ENCODE data around the gene UMODL1.

UMODL1 gene

DNA sequence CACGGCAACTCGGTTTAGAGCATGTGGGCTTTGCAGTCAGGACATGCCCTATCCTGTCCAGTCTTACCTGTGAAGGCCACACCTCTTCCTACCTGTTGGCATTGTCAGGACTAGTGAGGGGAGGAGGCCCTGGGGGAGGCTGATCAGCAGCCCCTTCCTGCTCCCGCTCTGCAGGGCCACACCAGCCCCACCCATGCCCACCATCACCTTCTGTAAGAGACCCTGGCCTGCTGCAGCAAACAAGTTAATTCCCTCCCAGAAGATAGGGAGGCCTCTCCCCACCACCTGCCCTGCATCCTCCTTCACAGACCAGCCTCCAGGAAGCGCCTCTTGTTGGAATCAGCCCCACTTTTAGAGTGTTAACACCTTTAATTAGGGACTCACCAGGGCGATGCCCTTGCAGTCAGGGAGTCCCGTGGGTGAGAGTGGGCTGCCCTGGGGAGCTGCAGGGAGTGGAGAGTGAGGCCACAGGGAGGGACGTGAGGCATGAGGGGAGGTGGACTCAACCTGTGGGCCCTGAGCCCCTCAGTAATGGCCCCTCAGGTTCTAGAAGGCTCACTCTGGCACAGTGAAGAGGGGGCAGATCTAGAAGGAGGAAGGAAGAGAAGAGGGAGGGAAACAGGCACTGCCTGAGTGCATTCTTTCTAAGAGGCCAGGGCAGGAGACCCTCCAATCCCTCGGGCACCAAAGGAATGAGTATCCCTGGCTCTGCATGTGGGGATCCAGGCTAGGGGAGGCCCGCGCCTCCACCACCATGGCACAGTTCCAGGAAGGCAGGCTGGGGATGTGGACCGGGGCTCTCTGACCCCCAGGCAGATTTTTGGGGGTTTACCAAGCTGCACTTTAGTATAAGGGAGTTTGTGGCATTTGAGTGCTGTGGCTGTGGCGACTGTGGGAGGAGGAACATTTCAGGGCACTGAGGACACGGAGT is 8.2 kb downstream of the UMODL1 start:
- H3K27ac ChIP-seq: no peak overlapping the region; the same call in 1 of the 2 replicates

DNA sequence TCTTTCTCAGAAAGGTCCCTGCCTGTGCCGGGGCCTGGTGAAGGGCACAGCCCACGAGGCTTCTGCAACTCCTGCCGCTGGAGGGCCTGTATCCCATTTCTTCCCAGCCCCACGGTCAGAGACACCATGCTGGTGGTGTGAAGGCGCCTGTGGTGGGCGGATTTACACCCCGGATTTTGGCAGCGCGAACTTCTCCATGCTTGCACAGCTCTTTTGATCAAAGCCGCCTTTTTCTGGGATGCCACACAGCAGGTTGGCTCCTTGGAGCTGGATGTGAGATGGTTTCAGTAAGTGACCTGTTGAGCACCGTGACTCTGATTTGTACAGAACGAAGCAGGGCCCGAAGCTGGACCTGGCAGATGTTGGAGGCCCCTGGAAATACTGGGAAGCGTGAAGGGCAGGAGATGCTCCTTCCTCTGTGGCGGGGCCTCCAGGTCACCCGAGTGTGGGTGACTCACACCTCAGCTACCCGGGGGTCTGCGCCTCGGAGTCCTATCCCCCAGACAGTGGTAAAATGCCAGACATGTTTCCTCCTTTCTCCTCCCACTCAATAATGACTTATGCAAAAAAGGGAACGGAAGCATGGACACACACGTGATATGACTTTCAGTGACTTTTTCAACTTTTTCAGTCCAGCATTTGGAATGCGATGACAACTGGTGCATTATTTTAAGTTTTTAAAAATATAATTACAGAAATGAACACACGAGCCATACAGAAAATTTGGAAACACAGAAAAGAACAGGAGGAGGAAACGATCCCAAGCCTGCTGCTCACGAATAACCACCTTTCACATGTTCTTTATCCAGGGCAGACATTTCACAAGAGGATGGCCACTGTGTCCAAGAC is 9.0 kb downstream of the UMODL1 start:
- H3K27ac ChIP-seq: no peak overlapping the region; the same call in 1 of the 2 replicates
- no peak for TF ChIP-seq CTCF (conservative IDR thresholded peaks at IDR 0.05)

More for the DNA sequence above, 8.2 kb downstream of the UMODL1 start:
- TF ChIP-seq CTCF (conservative IDR thresholded peaks at IDR 0.05): no peak

GRCh38 chr21:42080788-42081083 is 9.6 kb downstream of the UMODL1 start:
- H3K27ac ChIP-seq: peak overlapping the region; percentile 41

DNA sequence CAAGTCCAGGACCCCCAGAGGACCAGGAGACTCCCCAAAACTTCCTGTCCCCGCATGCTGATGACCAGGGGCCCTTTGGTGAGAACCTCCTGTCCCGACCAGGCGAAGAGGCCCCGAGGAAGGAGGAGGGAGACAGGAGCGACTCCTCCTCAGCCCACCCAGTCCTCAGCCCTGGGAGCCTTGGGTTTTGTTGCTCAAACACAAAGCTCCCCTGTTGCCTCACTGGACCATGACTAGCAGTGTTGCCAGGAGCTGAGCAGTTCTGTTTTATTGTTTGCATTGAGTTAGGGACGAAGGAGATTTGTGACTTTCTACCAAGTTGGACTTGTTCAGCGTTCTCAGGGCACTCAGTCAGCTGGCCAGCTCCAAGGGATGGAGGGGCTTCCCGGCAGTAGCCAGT is 10.0 kb downstream of the UMODL1 start:
- TF ChIP-seq CTCF (conservative IDR thresholded peaks at IDR 0.05): no peak
- H3K27ac ChIP-seq: peak overlapping the region; percentile 41

More at GRCh38 chr21:42080788-42081083, 9.6 kb downstream of the UMODL1 start:
- no peak for TF ChIP-seq CTCF (conservative IDR thresholded peaks at IDR 0.05)

GRCh38 chr21:42081931-42082381 is 10.8 kb downstream of the UMODL1 start:
- peak overlapping the region; percentile 41; the same call in 1 of the 2 replicates for H3K27ac ChIP-seq
- no peak for TF ChIP-seq CTCF (conservative IDR thresholded peaks at IDR 0.05)

GRCh38 chr21:42082501-42083360 is 11.6 kb downstream of the UMODL1 start:
- no peak for TF ChIP-seq CTCF (conservative IDR thresholded peaks at IDR 0.05)
- no peak overlapping the region; the same call in 1 of the 2 replicates for H3K27ac ChIP-seq
